COR-L47 (cell line): Measurements from ENCODE around the gene BICRAL.
"Not testable (repeated sequence)": the region's sequence is repeated elsewhere in the genome, so short reads cannot be mapped to it uniquely, and the experiment has no call there.

Experiments
- DNase-seq: peaks from one replicate; lab custom pipeline; 2025; lab: John Stamatoyannopoulos, UW

The BICRAL gene

GRCh38 chr6:42781796-42782688, at the start of gene BICRAL:
TSS of gene BICRAL (plus strand) at chr6:42782052. CDS start at chr6:42822023, 39,971 bp downstream.
- peak; percentile 83 for DNase-seq

- DNase-seq: not testable (repeated sequence)
These were observed 47.9 kb upstream of the BICRAL start for GRCh38 chr6:42733867-42734481.

GRCh38 chr6:42735976-42736375, 45.9 kb upstream of the BICRAL start:
- DNase-seq: no peak

DNA sequence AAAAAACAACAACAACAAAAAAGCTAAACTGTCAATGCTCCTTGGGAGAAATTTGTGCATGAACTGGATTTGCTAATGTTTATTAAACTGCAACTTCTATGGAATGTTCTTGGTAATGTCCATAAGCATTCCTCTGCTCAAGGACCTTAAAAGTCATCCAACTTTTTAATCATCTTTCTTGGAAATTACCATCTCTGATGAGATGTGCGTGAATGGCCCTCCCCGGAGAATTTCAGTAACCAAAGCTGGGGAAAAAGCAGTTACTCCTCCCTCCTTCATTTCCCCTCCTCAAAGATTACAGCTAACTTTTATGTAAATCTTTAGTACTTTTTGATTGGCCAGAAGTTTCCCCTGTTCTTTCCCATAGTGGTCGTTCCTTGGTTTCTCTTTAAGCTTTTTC, 41.1 kb upstream of the BICRAL start:
- no peak for DNase-seq

DNA sequence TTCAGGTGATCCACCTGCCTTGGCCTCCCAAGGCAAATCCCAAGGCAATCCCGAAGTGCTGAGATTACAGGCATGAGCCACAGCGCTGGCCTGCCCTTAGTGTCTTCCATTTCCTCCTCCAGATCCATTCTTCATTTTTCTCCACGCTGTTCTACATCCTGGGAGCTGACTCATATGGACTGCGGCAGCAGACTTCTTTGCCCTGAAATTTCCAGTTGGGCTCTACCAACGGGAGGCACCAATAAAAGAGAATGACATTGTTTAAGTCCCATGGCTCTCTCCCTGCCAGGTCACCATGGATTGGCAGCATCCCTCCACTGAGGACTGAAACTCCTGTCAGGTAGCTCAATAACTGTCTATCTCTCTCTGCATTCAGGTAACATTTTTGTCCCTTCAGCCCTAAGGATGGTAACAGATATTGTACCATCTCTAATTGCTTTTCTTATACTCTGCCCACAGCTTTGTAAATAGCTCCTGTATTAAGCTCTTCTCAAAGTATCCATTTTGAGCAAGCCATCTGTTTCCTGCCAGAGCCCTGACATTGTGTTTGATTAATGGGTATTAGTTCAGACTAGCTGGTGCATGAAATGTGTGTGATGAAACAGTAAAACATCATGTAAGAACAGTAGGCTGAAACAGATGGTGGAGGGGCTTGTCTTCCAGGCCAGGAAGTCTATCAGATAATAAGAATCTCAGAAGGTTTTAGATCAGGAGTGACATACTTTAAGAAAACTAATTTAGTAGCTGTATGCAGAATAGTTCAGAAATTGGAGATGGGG, 39.5 kb upstream of the BICRAL start:
- peak; percentile 16 for DNase-seq

GRCh38 chr6:42744351-42744893, 37.4 kb upstream of the BICRAL start:
- no peak for DNase-seq

DNA sequence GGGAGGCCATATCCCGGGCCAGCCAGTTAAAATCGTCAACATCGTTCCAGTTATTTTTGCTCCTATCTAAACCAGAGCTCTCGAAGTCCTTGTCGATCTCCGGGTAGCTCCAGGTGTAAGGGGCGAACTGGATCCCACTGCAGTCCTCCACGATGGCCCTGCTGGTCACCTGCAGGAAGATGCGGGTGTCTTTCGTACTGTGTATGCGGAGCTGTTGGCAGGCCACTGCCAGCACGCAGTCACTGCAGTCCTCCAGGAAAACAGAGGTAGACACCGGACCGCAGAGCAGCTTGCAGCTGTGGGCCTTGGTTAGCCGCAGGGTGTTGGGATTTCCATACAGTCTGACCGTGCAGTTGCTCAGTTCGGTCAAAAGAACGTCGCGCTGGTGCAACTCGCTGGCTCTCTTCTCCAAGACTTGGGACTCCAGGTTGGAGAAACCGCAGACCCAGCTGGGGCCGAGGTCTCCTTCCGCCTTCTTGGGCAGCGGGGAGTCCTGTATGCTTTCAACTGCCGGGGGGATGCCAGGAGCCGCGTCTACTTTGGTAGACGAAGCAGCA, 36.7 kb upstream of the BICRAL start:
- peak; percentile 6 for DNase-seq

DNA sequence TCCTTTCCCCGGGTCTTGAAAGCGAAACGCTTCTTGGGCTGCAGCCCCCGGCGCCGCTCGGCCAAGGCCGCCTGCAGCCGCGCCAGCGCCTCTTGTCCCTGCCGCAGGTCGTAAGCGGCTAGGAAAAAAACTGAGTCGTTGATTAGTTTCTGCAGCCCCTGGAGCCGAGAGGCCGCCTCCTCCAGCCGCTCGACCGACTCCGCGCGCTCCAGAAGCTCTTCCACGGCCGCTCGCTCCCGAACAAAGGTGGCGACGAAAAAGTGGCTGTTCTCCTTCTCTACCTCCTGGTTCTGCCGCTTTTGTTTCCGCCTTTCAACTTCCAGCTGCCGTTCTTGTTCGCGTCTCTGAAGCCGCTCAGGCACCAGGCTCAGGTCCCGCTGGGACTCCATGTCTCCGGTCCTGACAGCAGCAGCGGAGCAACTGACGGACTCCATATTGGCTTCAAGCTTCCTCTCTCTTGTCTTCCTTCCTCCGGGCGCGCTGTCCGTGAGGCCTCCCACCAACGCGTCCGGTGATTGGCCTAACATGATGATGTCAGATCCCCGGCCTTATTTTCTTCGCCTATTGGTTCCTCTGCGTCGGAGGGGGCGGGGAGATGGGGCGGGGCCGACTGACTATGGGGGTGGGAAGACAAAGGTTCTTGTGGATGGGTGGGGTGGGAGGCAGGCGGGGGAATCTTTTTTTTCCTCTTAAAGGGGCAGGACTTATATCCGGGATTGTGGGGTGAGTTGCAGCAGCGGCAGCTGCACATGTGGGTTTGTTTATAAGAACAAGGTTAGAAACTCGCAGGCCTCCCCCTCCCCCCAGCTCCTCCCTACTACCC, 36.0 kb upstream of the BICRAL start, which contains the start of gene TBCC:
Gene TBCC (minus strand): TSS at position 464 of the 823 bp plus-strand sequence. CDS start 30 bp downstream, at position 434.
- peak; percentile 97 for DNase-seq

DNA sequence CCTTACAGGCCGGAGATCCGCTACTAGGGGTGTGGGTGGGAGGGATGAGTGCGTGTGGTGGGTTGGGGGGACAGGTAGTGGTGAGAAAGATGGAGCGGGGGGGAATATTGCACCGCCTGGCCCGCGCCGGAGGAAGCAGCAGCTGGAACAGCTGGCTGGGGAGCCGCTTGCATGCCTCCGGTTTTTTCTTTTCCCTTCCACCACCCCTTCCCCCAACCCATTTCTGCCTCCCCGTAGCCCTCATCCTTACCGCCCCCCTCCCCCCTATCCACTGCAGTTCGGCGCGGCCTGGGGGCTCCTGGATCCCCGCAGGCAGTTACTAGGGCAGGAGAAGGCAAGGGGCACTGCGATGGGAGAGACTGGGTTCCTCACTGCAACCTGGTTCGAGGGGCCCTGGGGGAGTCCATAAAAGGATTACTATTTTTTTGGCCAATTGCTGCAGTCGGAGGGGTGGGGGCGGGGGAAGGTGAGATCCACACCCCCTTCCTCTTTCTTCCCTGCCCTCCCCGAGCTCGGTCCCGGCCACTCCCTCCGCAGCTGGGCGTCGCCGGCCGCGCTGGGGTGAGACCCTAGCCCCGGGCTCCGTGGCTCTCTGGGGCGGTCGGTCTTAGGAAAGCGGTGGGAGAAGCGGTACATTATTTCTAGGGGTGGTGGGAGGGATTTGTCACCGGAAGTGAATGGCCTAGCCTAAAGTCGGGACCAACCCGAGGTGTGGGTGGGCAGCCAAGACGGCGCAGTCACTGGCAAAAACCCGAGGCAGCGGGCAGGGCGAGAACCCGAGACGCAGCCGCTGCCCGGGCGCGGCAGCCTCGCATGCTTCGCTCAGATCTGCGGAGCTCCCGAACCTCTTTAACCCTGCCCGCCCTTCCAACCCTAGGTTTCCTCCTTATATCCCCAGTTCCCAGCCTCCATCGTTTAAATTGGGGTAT, 35.1 kb upstream of the BICRAL start:
- DNase-seq: peak; percentile 91

- no peak for DNase-seq
These were observed 33.5 kb upstream of the BICRAL start for GRCh38 chr6:42748203-42748898.

DNA sequence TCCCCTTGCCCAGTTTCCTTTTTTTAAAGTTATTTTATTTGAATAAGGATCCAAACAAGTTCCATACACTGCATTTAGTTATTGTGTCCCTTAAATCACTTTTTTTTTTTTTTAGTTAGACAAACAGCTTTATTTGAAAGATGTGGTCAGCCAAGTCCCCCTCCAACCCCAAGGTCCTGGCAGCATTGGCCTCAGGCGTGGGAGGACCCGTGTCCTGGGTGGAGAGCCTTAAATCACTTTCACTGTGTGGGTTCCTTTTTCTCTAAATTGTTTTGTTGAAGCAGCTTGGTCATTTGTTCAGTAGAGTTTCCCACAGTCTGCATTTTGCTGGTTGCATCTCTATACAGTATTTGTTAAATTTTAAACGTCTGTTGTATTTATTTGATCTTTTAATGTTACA, 30.8 kb upstream of the BICRAL start:
- DNase-seq: no peak

DNA sequence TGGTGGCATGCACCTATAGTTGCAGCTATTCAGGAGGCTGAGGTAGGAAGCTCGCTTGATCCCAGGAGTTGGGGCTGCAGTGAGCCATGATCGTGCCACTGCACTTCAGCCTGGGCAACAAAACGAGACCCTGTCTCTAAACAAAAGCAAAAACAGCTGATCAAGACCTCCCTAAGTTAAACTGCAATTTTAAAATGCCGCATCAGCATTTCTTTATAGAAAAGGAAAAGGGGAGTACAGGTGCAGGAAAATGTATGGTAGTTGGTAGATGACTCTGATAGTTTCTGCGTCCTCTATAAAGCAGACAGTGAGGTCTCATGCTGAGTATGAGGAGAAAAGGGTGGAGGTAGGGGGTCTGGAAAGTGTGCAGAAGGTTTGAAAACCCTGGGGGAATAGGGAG, 27.1 kb upstream of the BICRAL start:
- DNase-seq: no peak

DNA sequence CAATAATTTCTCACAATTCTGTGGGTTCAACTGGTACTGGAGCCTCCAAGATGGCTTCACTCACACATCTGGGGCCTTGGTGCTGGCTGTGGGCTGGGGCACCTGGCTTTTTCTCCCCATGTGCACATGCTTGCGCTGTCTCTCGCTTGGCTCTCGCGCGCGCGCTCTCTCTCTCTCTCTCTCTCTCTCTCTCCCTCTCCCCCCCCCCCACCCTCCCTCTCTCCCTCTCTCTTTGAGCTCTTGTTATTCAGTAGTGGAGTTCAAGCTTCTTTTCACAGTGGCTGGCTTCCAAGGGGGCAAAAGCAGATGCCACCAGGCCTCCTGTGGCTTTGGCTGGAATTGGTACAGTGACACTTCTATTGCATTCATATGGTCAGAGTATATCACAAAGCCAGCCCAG, 25.1 kb upstream of the BICRAL start:
- no peak for DNase-seq

- no peak for DNase-seq
These were observed 23.0 kb upstream of the BICRAL start for GRCh38 chr6:42758756-42759430.

DNA sequence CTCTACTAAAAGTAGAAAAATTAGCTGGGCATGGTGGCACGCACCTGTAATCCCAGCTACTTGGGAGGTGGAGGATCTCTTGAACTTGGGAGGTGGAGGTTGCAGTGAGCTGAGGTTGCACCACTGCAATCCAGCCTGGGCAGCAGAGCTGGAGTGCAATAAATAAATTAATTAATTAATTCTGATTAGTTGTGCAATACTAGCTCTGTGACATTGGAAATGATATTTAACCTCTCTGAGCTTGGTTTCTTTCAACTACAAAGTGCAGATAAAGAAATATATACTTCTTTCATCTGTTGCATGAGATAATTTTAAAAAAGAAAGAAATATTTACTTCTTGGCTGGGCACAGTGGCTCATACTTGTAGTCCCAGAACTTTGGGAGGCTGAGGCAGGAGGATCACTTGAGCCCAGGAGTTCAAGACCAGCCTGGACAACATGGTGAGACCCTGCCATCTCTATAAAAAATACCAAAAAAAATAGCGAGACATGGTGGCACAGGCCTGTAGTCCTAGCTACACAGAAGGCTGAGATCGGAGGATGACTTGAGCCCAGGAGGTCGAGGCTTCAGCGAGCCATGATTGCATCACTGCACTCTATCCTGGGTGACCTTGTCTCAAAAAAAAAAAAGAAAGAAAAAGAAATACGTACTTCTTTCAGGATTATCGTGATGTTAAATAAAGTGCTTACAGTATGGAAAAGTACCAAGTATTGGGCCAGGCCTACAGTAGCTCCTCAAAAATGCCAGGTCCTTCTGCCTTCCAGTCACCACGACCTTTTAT, 20.4 kb upstream of the BICRAL start:
- no peak for DNase-seq

DNA sequence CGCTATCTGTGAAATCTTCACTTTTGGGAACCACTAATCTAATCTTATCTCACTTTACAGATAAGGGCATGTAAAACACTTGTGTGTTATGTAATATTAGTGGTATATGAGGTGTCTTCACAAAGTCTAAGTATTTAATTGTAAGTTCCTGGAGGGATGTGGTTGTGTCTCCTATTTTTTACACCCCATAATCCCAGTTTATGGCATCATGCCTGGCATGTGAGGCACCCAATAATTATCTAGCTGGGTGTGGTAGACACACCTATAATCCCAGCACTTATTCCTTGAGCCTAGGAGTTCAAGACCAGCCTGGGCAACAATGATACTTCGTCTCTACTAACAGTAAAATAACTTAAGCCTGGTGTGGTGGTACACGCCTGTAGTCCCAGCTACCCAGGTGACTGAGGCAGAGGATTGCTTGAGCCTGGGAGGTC, 19.4 kb upstream of the BICRAL start:
- no peak for DNase-seq

GRCh38 chr6:42762950-42763349, 18.9 kb upstream of the BICRAL start:
- DNase-seq: no peak
